ENCODE measurements around the gene CD151.

CD151 gene

GRCh38 chr11:839875-840617 is 7.3 kb downstream of the CD151 start:
- peak; percentile 38 for FAIRE-seq
- DNase-seq (ENCODE audit: insufficient read length, low spot score): no peak

DNA sequence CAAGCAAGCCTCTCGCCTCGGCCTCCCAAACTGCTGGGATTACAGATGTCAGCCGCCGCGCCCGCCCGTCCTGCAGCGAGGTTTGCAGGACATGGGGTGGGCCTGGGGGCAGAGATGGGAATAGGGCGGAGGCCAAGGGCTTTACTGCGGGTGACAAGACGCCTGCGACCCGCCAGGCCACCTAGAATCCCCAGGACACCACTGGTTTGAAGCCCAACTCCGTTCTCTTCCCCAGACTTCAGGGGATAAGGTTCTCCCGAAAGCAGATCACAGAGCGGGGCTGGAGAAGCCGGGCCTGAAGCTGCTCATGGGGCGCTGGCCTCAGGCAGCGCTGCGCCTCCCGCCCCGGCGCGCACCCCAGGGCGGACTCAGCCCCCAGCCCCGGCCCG is 9.2 kb downstream of the CD151 start:
- FAIRE-seq (no peak), DNase-seq (ENCODE audit: insufficient read length, low spot score) (no peak)

GRCh38 chr11:842370-843002 is 9.7 kb downstream of the CD151 start, which contains the start of the genes POLR2L and TSPAN4:
TSS of gene POLR2L (minus strand) at chr11:842529. CDS start at chr11:842508, 21 bp downstream.
TSS of gene TSPAN4 (plus strand) at chr11:842852. CDS start at chr11:850305, 7,453 bp downstream.
- FAIRE-seq (peak; percentile 97), DNase-seq (ENCODE audit: insufficient read length, low spot score) (peak; percentile 75)

DNA sequence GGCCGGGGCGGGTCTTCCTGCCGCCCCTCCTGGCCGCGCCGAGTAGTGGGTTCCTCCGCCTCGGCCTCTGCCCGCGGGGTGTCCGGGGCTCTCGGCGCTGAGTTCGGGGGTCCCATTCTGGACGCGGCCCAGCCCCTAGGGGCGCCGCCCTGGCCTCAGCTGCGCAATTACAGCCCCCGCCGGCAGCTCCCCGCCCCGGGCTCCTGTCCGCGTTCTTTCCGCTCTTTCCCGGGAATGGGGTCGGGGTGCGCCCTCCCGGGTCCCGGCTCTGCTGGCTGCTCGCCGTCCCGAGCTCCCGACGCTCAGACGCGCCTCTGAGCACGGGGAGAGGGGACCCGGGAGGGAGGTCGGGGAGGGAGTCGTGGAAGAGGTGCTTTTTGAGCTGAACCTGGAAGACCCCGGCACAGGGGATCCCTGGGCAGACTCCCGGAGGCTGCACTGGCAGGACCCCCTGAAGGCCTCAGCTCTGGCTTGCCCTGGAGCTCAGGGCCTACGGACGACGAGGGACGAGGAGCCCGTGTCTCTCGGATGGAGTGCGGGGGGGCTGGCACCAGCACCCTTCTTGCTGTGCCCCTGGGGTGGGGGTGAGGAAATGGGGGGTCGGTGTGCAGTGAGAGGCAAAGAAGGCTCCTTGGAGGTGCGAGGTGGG is 10.5 kb downstream of the CD151 start:
- no peak for FAIRE-seq
- DNase-seq (ENCODE audit: insufficient read length, low spot score): no peak

- peak; percentile 95 for FAIRE-seq
- DNase-seq (ENCODE audit: insufficient read length, low spot score): peak; percentile 92
Observed at GRCh38 chr11:843818-844692, 11.3 kb downstream of the CD151 start.

- FAIRE-seq (peak; percentile 96), DNase-seq (ENCODE audit: insufficient read length, low spot score) (peak; percentile 92)
Observed at GRCh38 chr11:844693-845644, 12.2 kb downstream of the CD151 start.

GRCh38 chr11:845872-846495 is 13.2 kb downstream of the CD151 start:
- FAIRE-seq (no peak), DNase-seq (ENCODE audit: insufficient read length, low spot score) (no peak)

GRCh38 chr11:846496-847098 is 13.8 kb downstream of the CD151 start:
- FAIRE-seq (no peak), DNase-seq (ENCODE audit: insufficient read length, low spot score) (no peak)

GRCh38 chr11:847876-848275 is 15.1 kb downstream of the CD151 start:
- FAIRE-seq: no peak
- no peak for DNase-seq (ENCODE audit: insufficient read length, low spot score)

DNA sequence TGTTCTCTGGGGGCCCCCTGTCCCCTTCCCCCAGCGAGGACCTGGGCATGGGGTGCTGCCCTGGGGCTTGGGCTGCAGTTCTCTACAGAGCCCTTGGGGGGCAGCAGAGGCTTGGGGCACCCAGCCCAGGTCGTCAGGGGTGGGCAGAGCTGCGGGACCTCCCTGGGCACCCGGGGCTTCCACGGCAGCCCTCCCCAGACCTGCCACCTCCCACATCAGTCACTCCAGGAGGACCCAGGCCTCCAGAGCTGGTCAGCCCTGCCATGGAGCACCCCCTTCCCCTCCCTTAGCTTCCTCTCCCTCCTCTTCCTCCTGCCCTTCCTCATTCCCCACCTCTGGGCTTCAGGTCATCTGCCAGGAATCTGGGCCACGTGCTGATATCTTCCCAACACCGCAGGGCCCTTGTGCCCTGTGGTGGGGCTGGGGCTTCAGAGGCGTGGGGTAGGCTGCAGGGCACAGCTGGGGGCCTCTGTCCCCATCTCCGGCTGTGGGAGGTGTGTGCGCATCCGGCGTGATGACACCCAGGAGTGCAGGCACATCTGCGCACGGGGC is 15.7 kb downstream of the CD151 start:
- FAIRE-seq (no peak), DNase-seq (ENCODE audit: insufficient read length, low spot score) (no peak)

DNA sequence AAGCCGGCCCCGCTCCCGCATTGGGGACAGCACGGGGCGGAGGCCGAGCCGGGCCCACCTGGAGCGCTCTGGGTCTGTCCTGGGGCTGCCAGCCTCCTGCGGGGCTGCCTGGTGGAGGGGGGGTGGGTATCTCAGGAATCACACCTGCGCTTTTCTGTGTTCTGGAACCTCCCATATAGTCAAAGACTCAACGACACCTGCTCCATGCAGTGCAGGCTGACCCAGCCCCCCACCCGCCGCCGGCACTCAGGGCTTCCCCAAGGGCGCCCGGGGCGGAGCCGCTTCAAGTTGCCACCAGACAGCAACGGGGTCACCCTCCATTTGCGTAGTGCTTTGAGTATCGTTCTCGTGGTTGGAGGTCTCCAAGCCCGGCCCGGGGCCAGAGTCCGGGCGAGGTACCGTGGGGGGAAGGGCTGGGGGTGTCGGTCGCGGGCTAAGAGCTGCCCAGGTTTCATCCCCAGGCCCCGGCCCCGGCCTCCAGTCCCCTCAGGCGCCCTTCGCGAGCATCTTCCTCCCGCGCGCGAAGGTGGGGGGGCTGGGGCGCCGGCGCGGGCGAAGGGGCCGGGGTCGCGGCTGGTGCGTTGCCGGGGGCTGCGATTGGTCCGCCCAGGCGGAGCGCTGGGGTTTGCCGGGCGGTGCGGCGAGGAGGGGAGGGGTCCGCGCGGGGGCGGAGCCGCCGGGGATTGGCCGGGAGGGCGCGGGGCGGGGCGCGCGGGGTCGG is 16.5 kb downstream of the CD151 start:
- DNase-seq (ENCODE audit: insufficient read length, low spot score): no peak
- FAIRE-seq: no peak

- DNase-seq (ENCODE audit: insufficient read length, low spot score) (no peak), FAIRE-seq (no peak)
Observed at GRCh38 chr11:849951-850774, 17.4 kb downstream of the CD151 start.

- peak; percentile 16 for FAIRE-seq
- DNase-seq (ENCODE audit: insufficient read length, low spot score): no peak
Observed at GRCh38 chr11:850775-851763, 18.3 kb downstream of the CD151 start.

DNA sequence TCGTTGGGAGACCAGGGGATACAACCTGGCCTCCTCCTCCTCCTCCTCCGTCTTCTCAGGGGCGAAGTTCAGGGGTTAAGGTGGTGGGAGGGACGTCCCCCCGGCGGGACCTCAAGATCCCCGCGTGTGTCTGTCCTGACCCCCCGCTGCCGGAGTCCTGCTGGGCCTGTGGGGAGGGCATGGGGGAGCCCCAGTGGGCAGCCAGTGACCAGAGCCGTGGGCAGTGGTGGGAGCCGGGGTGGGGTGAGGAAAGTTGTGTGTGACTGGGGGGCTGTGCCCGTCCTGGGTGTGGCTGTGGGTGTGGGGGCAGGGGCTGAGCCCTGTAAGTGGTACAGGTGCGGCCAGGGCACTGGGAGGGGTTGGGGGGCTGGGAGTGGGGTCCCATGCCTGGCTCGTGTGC is 20.0 kb downstream of the CD151 start:
- FAIRE-seq (no peak), DNase-seq (ENCODE audit: insufficient read length, low spot score) (no peak)

DNA sequence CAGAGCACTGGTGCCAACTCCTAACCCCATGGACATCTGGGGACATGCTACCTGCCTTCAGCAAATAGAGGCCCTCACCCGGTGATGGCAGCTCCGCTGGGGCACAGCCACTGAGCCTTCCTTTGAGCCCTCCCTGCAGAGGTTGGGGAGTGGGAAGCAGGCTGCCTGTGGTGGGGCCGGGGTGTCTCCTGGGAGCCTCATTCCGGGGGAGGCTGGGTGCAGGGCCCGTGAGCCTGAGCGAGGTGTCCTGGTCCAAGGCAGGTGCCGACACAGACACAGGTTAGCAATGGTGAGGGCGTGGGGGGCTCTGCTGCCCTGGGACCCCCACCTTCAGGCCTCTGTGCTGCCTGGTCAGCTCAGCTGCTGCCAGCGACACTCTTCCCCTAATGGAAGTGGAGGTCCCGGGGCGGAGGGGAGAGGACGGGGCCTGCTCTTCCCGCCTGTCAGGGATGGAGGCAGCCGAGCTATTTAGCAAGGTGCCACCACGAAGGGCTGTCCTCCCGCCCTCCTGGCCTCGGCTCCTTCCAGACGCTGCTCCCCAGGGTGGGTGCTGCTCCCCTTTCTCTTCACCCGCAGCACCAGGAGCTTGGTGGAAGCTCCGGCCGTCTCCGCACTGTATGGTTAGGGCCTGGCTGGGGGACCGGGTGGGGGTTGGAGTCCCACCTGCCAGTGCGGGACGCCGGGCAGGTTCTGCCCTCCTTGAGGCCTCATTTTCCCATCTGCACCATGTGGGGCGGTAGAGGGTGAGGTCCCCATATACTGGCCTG is 21.1 kb downstream of the CD151 start:
- FAIRE-seq (no peak), DNase-seq (ENCODE audit: insufficient read length, low spot score) (no peak)
